Putamen (tissue), 1 donor: ENCODE results near the gene IFIT1B.
"Not testable (repeated sequence)": the region's sequence is repeated elsewhere in the genome, so short reads cannot be mapped to it uniquely, and the experiment has no call there.

Source experiments
- DNase-seq: peaks from one replicate; pipeline ENCODE4 v3.0.0-alpha.2; 2016; ENCODE audit warnings: low spot score

The IFIT1B gene, protein sequence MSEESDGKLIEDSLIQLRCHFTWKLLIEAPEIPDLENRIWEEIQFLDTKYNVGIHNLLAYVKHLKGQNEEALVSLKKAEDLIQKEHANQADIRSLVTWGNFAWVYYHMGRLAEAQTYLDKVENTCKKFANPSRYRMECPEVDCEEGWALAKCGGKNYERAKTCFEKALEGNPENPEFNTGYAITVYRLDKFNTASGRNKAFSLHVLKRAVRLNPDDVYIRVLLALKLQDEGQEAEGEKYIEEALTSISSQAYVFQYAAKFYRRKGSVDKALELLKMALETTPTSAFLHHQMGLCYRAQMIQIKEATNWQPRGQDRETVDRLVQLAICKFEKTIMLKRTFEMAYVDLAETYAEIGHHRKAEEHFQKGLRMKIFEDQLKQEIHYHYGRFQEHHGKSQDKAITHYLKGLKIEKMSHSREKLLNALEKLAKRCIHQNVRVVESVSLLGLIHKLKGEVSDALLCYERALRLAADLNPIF

DNA sequence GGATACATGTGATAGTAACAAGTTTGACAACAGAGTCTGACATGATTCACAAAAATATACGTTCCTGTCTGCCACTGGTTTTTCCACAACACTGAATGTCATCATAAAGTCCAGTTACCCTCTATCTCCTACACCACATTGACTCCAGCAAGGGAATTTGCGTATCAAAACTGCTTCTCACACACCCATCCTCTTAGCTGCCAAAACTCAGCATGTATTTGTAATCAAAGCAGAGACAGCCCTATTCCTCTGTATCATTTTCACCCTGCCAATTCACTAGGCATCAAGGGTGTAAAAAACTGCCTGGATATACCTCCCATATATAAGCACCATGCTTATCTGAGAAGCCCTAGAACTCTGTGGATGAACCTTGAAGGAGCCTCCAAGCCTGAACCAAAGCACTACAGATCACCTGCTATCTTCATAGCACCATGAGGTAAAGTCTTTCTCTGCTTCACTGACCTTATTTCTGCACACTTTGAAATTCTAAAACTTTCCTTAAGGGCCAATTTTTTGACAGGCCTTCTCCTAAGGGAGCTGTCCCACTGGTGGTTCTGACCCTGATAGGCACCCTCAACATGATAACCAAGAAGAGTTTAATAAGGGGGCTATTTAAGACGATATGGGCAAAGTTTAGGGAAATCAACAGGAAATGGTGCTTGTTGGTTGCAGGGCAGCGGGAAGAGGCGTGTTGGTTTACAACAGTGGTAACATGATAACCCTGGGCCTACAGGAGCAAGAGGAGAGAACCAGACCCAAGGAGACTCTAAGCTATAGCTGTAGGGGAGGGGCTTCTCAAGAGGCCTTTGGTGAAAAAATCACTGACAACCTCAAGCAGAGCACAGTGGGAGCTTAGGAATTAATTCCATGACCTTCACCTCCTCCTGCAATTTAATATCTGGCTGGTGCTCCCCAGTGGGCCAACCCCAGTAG is at the start of gene IFIT1B:
Gene IFIT1B (plus strand): TSS at position 352 of the 933 bp plus-strand sequence. CDS start 80 bp downstream, at position 432.
- DNase-seq, result no peak

DNA sequence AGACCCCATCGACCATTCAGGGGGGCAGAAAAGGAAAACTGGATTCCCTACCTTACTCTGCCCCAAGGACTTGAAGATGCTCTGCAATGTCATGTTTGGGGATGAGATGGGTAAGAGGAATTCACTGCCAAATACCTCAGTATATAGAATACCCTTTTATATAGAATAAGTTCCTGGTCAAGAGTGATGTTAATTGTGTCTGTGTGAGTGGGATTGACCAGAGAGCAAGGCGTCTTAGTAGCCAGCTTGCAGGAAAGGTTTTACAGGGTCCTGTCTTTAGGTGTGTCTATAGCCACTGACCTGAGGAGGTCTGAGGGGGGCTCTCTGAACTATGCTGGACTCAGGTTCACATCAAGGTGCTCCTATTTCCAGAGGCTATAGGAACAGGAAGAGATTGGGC is 48.7 kb upstream of the IFIT1B start:
- no peak for DNase-seq

DNA sequence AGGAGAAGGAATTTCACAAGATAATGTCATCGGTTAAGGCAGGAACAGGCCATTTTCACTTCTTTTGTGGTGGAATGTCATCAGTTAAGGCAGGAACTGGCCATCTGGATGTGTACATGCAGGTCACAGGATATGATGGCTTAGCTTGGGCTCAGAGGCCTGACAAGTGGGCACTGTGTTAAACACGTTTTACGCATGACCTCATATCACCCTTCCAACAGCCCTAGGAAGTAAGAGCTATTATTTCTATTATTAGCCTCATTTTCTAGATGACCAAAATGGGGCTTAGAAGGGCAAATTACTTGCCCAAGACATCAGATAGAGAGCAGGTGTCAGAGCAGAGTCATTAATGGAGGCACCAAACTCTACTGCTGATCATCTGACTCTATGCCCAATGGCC is 47.8 kb upstream of the IFIT1B start:
- not testable (repeated sequence) for DNase-seq

DNA sequence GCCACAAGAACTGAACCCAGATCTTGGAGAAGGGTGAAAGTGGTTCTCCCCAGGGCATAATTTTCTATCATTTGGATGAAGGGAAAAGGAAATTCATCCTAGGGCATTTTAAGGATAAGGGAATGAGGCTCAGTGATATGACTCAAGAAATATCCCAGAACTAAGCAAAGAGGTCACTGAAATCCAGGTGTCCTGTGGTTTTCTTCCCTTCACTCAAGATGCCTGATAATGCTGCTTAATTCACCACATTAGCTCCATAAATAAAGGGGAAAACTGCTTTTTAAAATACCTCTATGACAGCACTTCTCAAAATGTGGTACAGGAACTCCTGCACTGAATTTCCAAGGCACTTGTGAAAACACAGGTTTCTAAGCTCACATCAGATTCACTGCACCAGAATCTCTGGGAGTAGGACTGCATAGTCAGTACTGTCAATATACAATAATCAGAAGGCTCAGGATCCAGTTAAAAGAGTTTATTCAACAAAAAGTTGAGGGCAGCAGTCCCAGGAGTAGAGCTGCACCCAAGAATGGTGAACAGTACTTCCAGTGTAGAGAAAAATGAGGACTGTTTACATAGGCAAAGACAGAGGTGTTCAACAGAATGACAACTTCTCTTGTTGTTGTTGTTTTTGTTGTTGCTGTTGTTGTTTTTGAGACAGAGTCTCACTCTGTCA is 47.2 kb upstream of the IFIT1B start:
- no peak for DNase-seq

DNA sequence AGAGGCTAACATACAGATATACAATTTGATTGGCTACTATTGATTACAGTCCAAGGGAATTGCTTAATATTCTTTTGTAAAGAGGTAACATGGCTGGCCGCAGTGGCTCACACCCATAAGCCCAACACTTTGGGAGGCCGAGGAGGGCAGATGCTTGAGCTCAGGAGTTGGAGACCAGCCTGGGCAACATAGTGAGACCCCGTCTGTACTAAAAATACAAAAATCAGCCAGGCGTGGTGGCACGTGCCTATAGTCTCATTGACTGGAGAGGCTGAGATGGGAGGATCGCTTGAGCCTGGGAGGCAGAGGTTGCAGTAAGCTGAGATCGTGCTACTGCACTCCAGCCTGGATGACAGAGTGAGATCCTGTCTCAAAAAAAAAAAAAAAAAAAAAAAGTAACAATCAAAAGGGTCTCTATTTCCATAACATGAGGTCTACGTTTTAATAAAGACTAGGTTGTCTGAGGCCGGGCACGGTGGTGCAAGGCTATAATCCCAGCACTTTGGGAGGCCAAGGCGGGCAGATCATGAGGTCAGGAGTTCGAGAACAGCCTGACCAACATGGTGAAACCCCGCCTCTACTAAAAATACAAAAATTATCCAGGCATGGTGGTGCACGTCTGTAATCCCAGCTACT is 46.3 kb upstream of the IFIT1B start:
- DNase-seq, result not testable (repeated sequence)

DNA sequence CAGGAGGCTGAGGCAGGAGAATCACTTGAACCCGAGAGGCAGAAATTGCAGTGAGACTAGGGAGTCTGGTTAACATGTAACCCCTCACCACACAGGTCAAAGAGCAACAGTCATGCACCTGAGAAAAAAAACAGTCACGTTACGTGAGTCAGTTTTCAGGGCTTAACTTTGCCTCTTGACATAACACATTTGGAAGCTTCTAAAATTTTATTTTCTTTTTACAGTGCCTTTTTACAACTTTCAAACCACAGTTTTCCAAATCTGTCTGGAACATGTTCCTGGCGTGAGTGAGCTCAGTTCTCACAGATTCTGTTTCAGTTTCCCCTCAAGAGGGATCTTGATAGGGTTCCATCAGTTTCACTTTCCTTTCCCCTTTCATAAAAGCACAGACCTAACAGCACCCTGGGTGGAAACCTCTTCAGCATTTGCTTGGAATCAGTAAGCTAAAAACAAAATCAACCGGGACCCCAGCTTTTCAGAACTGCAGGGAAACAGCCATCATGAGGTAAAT is 45.7 kb upstream of the IFIT1B start:
- DNase-seq, result no peak

DNA sequence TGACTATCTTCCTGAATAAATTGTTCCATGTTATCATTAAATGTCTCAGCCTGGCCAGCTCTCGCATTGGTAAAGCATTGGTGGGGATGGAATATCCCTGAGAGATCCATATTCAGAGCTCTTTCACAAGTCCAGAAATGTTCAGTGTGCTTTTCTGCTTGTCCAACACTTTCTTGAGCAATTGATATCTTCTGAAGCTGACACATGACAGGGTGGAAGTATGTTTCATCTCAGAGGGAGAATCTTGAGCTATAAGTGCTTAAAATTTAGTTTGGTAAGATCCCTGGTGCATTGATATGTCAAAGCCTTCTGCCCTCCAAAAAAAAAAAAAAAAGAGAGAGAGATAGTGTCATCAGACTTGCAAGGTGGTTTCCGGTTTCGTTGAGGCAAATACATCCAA is 42.6 kb upstream of the IFIT1B start:
- DNase-seq, result no peak

DNA sequence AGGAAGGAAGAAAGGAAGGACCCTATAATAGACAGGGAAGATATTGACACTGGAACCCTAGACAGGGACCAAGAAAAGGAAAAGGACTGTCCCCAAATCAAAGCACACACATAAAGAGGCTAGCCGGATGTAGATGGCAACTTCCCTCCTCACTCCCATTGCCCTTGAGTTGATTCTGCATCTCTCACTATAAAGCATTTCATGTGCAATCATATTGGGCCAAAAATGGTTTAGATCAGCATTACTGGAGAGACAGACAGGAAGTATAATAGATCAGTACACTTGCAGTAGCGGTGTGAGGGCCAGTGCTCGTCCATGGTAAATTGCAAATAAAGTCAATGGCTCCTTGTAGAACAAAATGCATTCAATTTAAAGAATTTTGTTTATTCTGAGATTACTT is 41.6 kb upstream of the IFIT1B start:
- no peak for DNase-seq

DNA sequence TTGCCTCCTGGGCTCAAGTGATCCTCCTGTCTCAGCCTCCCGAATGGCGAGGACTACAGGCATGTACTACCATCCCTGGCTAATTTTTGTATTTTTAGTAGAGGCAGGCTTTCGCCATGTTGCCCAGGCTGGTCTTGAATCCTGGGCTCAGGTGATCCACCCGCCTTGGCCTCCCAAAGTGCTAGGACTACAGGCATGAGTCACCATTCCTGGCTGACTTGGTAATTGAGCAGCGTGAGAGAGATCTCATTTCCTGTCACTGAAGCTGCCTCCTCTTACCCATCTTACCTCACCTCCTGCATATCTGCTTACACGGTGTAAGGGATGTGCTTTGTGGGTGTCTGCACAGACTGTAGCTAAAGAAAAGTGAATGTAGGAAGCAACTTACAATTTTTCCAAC is 40.4 kb upstream of the IFIT1B start:
- DNase-seq, result no peak

DNA sequence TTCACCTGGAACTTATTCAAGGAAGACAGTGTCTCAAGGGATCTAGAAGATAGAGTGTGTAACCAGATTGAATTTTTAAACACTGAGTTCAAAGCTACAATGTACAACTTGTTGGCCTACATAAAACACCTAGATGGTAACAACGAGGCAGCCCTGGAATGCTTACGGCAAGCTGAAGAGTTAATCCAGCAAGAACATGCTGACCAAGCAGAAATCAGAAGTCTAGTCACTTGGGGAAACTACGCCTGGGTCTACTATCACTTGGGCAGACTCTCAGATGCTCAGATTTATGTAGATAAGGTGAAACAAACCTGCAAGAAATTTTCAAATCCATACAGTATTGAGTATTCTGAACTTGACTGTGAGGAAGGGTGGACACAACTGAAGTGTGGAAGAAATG is 39.1 kb upstream of the IFIT1B start:
- no peak for DNase-seq

DNA sequence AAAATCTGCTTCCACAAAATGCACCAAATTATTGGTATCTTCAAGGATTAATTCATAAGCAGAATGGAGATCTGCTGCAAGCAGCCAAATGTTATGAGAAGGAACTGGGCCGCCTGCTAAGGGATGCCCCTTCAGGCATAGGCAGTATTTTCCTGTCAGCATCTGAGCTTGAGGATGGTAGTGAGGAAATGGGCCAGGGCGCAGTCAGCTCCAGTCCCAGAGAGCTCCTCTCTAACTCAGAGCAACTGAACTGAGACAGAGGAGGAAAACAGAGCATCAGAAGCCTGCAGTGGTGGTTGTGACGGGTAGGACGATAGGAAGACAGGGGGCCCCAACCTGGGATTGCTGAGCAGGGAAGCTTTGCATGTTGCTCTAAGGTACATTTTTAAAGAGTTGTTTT is 38.0 kb upstream of the IFIT1B start:
- no peak for DNase-seq

DNA sequence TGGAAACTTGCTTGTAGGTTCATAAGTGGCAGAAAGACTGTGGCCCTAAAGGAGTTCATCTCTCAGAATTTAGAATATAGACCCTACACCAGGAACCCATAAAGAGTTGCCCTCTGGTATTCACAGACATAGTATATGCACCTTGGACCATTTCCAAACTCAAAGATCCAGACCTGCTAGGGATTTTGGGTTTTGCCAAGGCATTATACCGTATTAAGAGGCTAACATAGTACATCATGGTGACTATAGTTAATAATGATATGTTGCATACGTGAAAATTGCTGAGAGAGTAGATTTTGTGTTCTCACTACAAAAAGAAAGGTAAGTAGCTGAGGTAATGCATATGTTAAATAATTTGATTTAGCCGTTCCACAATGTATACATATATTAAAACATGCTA is 36.2 kb upstream of the IFIT1B start:
- no peak for DNase-seq

DNA sequence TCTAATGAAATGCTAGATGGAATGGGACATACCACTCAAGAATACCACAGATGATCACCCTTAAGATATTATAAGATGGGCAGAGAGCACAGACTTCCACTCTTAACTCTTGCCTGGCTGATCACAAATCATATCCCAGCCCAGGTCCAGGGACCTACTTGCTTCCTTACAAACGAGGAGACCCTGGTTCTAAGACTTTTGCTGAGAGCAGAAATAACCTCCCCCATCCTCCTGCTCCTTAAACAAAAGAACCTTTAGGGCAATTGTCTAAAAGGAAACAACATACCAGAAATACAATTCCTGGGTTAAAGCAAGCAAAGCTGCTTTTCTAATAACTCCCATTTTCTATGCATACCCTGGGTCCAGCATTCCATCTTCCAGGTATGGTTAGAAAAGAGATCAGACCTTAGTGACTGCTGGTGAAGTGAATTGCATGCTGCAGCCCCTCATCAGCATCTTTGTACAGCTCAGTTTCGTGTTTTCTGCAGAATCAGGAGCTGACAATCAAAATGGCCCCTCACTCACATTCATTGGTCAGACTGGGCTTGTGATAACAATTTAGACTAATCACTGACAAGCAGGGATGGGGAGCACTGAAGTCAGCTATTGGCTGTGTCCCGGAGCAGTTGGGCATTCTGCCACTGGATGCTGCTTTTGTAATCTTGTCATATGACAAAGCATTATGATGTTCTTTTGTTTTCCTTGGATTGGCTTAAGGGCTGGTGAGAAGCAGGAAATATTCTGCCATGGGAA is 35.5 kb upstream of the IFIT1B start:
- peak; percentile 95 for DNase-seq

DNA sequence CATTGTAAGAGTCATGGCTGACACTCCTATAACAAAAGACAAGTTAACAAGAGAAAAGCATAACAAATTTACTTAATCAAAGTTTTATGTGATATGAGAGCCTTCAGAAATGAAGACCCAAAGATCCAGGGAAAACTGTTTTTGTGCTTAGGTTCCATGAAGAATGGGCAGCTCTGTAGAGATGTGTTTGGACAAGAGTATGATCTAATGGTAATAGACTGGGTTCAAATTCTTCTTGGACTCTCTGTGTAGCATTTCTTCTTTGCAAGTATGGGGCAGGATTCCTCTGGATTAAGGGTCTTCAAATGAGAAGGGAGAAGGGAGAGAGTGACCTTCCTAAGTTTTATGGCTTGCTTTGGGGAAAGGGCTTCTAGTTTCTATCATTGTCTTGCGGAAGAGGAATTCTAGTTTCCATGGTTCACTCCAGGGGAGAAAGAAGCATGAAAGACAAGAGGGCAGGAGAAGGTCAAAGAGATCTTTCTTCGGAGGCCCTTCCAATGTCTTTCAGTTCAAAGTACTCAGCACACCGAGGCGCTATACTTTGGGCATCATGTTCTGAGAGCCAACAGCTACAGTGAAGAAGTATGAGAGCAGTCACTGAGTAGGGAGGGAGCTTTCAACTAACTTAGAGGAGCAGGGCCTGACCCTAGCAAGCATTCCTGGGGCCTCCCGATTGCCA is 34.6 kb upstream of the IFIT1B start:
- DNase-seq, result no peak

DNA sequence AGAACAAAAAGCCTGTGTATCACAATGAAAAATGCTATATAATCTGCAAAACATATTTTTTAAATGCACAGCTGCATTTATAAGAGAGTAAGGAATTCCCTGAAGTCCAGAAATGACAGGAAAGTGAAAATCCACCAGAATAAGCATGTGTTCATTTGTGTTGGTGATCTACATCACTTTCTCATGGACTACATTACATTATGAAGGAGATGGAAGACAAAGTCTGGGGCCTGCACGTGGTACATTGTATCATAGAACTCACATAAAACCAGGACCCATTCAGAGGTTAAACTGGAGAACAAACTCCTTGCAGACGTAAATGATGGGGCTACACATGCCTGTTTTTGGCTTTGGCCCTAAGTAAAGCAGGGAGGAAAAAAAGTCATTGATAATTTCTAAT is 33.7 kb upstream of the IFIT1B start:
- no peak for DNase-seq

DNA sequence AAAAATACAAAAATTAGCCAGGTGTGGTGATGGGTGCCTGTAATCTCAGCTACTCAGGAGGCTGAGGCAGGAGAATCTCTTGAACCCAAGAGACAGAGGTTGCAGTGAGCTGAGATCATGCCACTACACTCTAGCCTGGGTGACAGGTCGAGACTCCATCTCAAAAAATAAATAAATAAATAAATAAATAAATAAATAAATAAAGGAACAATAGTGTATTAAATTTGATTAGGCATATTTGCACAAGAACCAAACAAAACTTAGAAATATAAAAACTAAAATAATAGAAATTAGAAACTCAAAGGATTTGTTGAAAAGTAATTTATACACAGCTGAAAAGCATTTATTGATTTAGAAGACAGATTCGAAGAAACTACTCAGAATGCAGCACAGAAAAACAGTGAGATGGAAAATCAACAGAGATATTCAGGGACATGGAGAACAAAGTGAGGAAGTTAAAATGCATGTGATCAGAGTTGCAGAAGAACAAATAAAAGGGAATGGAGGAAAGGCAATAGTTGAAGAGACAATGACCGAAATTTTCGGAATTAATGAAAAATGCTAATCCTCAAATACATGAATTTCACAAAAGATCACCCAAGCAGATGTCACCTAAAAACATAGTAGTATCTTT is 32.4 kb upstream of the IFIT1B start:
- no peak for DNase-seq

DNA sequence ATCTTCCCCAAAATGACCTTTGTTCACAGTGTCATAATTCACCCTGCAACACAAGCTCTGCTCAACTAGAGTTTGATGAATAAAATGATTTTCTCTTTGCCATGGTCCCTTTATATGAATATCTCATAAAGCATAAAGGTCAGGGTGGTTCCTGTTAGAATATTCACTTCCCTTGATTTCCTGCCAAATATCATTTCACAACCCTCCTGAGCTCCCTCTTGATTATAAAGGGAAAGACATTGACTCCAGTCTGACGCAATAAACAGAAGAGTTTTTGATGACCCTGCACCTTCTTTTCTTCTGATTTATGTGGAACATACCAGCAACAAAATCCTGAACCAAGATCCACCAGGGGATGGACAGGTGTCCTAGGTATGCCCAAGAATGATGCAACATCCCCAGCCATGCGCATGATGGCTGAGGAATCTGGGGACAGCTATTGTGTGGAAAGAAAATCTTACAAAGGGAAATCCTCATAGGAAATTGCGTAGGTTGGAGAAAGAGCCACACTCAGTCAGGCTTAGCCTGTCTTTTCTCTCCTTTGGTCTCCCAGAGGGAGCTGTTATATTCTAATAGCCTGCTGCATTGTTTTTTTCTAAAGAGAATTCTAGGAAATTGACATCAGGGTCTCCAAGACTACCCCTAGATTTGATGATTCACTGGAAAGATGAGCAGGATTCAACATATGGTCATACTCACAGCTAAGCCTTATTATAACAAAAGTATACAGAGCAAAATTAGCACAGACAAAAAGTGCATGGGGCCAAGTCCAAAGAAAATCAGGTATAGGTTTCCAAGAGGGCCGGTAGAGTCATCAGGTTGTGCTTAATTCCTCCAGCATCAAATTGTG is 31.2 kb upstream of the IFIT1B start:
- DNase-seq, result no peak

DNA sequence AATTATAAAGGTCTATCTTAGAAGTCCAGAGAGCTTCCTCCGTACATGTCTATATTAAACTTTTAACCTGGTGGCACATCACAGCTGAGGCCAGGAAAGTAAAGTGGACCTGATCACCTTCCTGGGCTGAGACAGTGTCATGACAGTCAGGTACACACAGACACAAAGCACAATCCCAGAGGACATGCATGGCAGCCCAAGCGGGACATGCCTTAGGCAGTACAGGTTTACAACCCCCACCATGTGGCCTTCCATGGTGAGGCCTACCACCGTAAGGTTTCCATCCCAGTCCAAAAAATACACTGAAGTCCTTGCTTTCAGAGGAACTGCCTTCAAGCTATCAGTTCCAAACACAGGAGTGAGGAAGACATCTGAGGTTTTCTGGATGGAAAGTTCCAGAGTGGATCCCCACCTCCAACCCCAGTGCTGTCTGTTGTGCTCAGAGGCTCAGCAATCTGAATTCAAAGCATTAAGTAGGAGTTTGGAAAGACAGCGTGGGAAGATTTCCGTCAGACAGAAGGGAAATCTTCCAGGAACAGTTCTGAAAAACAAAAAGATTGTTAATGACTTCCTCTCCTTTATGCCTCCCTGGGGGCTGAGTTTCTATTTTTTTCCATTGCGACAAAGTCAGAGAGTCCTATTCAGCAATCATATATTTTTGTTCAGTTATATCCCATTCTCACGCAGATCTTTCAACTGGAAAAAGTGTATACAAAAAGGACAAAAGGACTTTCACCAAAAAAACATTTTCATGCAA is 30.0 kb upstream of the IFIT1B start:
- peak; percentile 75 for DNase-seq
